DOHH2 (cell line): Measurements from ENCODE around the gene MAP4K5.

Source experiments
- H3F3A ChIP-seq: fragments of 200-600 bp; sonication (generic), shearing (Covaris generic); 2 replicates; pipeline ENCODE4 v1.6.0; 2016; ENCODE audit warnings: antibody characterized with exemption, mild to moderate bottlenecking; ENCODE audit not compliant: control insufficient read depth, insufficient read depth
- H3K27ac ChIP-seq: fragments of 200-600 bp; sonication (generic); 2 replicates; pipeline ENCODE4 v1.5.1; 2014; ENCODE audit warnings: low read depth, mild to moderate bottlenecking, low read length, moderate library complexity
- H3K27me3 ChIP-seq: fragments of 200-600 bp; sonication (generic); 2 replicates; pipeline ENCODE4 v1.6.1; 2014; ENCODE audit warnings: mild to moderate bottlenecking, low read length, mixed read lengths; ENCODE audit not compliant: control insufficient read depth
- H3K36me3 ChIP-seq: fragments of 200-600 bp; sonication (generic); 2 replicates; pipeline ENCODE4 v1.6.1; 2014; ENCODE audit warnings: mild to moderate bottlenecking, low read length, moderate library complexity, mixed read lengths; ENCODE audit not compliant: control insufficient read depth
- H3K4me1 ChIP-seq: fragments of 200-600 bp; sonication (generic); 2 replicates; pipeline ENCODE4 v1.6.1; 2014; ENCODE audit warnings: mild to moderate bottlenecking, low read length, mixed read lengths; ENCODE audit not compliant: control insufficient read depth
- H3K4me2 ChIP-seq: fragments of 200-600 bp; sonication (generic); 2 replicates; pipeline ENCODE4 v1.6.0; 2014; ENCODE audit warnings: mild to moderate bottlenecking, low read length, moderate library complexity
- H3K4me3 ChIP-seq: fragments of 200-600 bp; sonication (generic); 2 replicates; pipeline ENCODE4 v1.5.1; 2014; ENCODE audit warnings: mild to moderate bottlenecking, low read length, mixed read lengths
- H3K79me2 ChIP-seq: fragments of 200-600 bp; sonication (generic); 2 replicates; pipeline ENCODE4 v1.6.1; 2014; ENCODE audit warnings: mild to moderate bottlenecking, low read length, mixed read lengths; ENCODE audit not compliant: control insufficient read depth
- H3K9me2 ChIP-seq: fragments of 200-600 bp; sonication (generic); replicated peaks from 2 replicates; pipeline ENCODE4 v1.6.1; 2014; ENCODE audit warnings: mild to moderate bottlenecking, low read length, mixed read lengths; ENCODE audit not compliant: control insufficient read depth
- H3K9me3 ChIP-seq: fragments of 200-600 bp; sonication (generic); 2 replicates; pipeline ENCODE4 v1.6.1; 2014; ENCODE audit warnings: antibody characterized with exemption, low read length, mixed read lengths; ENCODE audit not compliant: control insufficient read depth, insufficient read depth
- H4K20me1 ChIP-seq: fragments of 200-600 bp; sonication (generic); 2 replicates; pipeline ENCODE4 v1.6.0; 2014; ENCODE audit warnings: low read depth, mild to moderate bottlenecking, antibody characterized with exemption, low read length, moderate library complexity; ENCODE audit not compliant: control insufficient read depth, insufficient read depth
- EZH2phosphoT487 ChIP-seq: fragments of 200-600 bp; sonication (generic); IDR thresholded peaks from 2 replicates; pipeline ENCODE4 v1.6.1; 2017; ENCODE audit warnings: borderline replicate concordance, mild to moderate bottlenecking, antibody characterized with exemption, low read length, moderate library complexity, mixed read lengths
- TF ChIP-seq, protein P1 (sequence below): fragments of 200-600 bp; sonication (generic); IDR thresholded peaks from one replicate; pipeline ENCODE4 v1.5.1; 2014; ENCODE audit warnings: antibody characterized with exemption, mild to moderate bottlenecking, low read depth, low read length; ENCODE audit not compliant: poor library complexity, severe bottlenecking

The MAP4K5 gene

DNA sequence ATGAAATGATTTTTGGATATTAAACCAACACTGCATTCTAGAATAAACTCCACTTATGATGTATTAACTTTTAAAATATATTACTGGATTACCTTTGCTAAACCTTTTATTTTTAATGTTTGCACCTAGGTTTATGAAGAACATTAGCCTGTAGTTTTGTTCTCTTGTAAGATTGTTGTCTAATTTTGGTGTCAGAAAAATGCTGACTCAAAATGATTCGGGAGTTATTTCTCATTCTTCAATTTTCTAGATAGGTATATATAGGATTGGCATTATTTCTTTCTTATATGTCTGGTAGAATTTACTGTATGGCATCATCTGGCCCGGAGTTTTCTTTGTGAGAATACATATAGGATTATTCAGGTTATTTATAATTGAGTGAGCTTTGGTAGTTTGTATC is 54.6 kb downstream of the MAP4K5 start:
- Histone ChIP-seq H4K20me1 (no peaks in the 10 kb centered on the region), H3K36me3 (peaks cover 31% of the 10 kb centered on the region), H3K27me3 (no peaks in the 10 kb centered on the region), H3K4me1 (no peaks in the 10 kb centered on the region), H3K9me2 (no peaks in the 10 kb centered on the region), H3K4me2 (no peak overlapping the region), H3F3A (no peaks in the 10 kb centered on the region), H3K9me3 (no peaks in the 10 kb centered on the region), H3K79me2 (no peaks in the 10 kb centered on the region), H3K27ac (no peak overlapping the region), H3K4me3 (no peak overlapping the region)
- TF ChIP-seq, protein P1, sequence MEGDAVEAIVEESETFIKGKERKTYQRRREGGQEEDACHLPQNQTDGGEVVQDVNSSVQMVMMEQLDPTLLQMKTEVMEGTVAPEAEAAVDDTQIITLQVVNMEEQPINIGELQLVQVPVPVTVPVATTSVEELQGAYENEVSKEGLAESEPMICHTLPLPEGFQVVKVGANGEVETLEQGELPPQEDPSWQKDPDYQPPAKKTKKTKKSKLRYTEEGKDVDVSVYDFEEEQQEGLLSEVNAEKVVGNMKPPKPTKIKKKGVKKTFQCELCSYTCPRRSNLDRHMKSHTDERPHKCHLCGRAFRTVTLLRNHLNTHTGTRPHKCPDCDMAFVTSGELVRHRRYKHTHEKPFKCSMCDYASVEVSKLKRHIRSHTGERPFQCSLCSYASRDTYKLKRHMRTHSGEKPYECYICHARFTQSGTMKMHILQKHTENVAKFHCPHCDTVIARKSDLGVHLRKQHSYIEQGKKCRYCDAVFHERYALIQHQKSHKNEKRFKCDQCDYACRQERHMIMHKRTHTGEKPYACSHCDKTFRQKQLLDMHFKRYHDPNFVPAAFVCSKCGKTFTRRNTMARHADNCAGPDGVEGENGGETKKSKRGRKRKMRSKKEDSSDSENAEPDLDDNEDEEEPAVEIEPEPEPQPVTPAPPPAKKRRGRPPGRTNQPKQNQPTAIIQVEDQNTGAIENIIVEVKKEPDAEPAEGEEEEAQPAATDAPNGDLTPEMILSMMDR, result no peak
- TF ChIP-seq EZH2phosphoT487, result no peak

DNA sequence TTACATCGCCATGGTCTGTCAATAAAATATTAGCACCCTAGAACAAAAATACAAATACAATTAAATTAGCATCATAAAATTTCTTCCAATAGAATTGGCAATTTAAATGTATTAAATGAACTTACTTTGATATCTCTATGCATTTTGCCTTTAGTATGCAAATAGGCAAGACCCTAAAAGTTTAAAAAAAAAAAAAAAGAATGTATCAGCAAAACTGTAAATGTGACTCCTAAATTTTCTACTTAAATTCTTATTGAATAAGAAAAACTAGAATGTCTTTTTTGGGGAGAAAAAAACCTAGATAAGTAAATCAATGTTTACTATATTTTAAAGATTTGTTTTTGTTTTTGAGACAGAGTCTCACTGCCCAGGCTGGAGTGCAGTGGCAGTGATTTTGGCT is 56.2 kb downstream of the MAP4K5 start:
- Histone ChIP-seq H3K9me3 (0 out of 2 replicates have a peak, but pooled peaks cover 7% of the 10 kb centered on the region), H3K4me3 (no peak overlapping the region), H3F3A (no peaks in the 10 kb centered on the region), H3K4me1 (no peaks in the 10 kb centered on the region), H3K27ac (no peak overlapping the region), H3K79me2 (no peaks in the 10 kb centered on the region), H3K4me2 (no peak overlapping the region), H4K20me1 (no peaks in the 10 kb centered on the region), H3K9me2 (no peaks in the 10 kb centered on the region), H3K27me3 (no peaks in the 10 kb centered on the region), H3K36me3 (peaks cover 44% of the 10 kb centered on the region)
- no peak for TF ChIP-seq EZH2phosphoT487
- TF ChIP-seq, protein P1, result no peak

DNA sequence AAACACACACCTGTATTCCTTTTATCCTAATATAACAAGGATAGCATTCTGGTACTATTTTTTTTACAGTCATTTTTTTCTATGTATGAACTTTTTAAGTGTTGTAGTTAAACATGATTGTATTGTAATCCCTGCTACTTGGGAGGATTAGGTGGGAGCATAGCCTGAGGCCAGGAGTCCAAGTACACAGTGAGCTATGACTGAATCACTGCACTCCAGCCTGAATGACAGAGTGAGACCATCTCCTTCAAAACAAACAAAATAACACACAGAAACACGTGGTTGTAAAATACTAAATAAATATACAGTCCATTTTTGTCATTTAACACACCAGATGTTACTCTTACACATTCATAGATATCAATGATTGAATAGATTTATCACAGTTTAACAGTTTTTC is 56.9 kb downstream of the MAP4K5 start:
- no peaks in the 10 kb centered on the region for H3K4me1 ChIP-seq
- no peaks in the 10 kb centered on the region for H3F3A ChIP-seq
- H3K9me2 ChIP-seq, result no peaks in the 10 kb centered on the region
- H3K79me2 ChIP-seq, result no peaks in the 10 kb centered on the region
- TF ChIP-seq, protein P1, result no peak
- TF ChIP-seq EZH2phosphoT487, result no peak
- H3K4me2 ChIP-seq, result no peak overlapping the region
- H3K27ac ChIP-seq, result no peak overlapping the region
- H3K9me3 ChIP-seq, result 0 out of 2 replicates have a peak, but pooled peaks cover 7% of the 10 kb centered on the region
- H4K20me1 ChIP-seq, result no peaks in the 10 kb centered on the region
- H3K27me3 ChIP-seq, result no peaks in the 10 kb centered on the region
- H3K36me3 ChIP-seq, result peaks cover 49% of the 10 kb centered on the region
- no peak overlapping the region for H3K4me3 ChIP-seq
